HEK293 (cell line): Measurements from ENCODE around the gene TRIM56.
"Not testable (repeated sequence)": the region's sequence is repeated elsewhere in the genome, so short reads cannot be mapped to it uniquely, and the experiment has no call there.

ENCODE experiments used
- CTCF ChIA-PET: fragments of 350-600 bp; formaldehyde crosslinking; extraction: SDS; loops from one replicate; lab custom pipeline; 2021; ENCODE audit warnings: antibody characterized with exemption; lab: Yijun Ruan, JAX
- POLR2A ChIA-PET: fragments of 300-600 bp; formaldehyde crosslinking; extraction: SDS; loops from one replicate; lab custom pipeline; 2020; ENCODE audit warnings: antibody characterized with exemption, inconsistent platforms; lab: Yijun Ruan, JAX
- H3K27ac ChIP-seq: fragments of 200-500 bp; sonication (Bioruptor generic); 2 replicates; pipeline ENCODE4 v1.5.1; 2014; ENCODE audit warnings: low read depth, low read length, control low read depth, inconsistent platforms; ENCODE audit errors: extremely low read depth
- H3K36me3 ChIP-seq, 2 experiments: fragments of 200-500 bp in 1 of 2; sonication (Bioruptor generic) in 1 of 2; 1 replicate in 1 of 2; 2 replicates in 1 of 2; pipeline ENCODE4 v1.5.1; 2014 to 2017; ENCODE audit warnings: inconsistent platforms in 2 of 2, low read length in 2 of 2; ENCODE audit not compliant: control insufficient read depth in 2 of 2, insufficient read depth in 1 of 2
- H3K4me1 ChIP-seq: fragments of 200-500 bp; sonication (Bioruptor generic); 2 replicates; pipeline ENCODE4 v1.5.1; 2014; ENCODE audit warnings: mild to moderate bottlenecking, low read length, inconsistent platforms; ENCODE audit not compliant: control insufficient read depth, insufficient read depth
- H3K4me3 ChIP-seq: 2 replicates; pipeline ENCODE4 v1.5.1; 2011; ENCODE audit warnings: low read depth, mild to moderate bottlenecking, control low read depth, low read length, moderate library complexity
- H3K9me3 ChIP-seq: fragments of 200-500 bp; sonication (Bioruptor generic); 2 replicates; pipeline ENCODE4 v1.5.1; 2014; ENCODE audit warnings: low read depth, low read length, inconsistent platforms; ENCODE audit not compliant: control insufficient read depth, insufficient read depth
- EGR2 ChIP-seq: fragments of 450-650 bp; formaldehyde crosslinking; IDR thresholded peaks from 2 replicates; pipeline ENCODE4 v1.5.1; 2016; ENCODE audit warnings: low read depth, missing biosample characterization, missing genetic modification characterization
- KLF1 ChIP-seq: fragments of 450-650 bp; formaldehyde crosslinking; IDR thresholded peaks from 2 replicates; pipeline ENCODE4 v1.5.1; 2016; ENCODE audit warnings: missing biosample characterization, missing genetic modification characterization
- KLF10 ChIP-seq: fragments of 450-650 bp; IDR thresholded peaks from 2 replicates; pipeline ENCODE4 v1.5.1; 2018; ENCODE audit warnings: missing biosample characterization, mild to moderate bottlenecking, missing genetic modification characterization
- ZFHX2 ChIP-seq: fragments of 450-650 bp; formaldehyde crosslinking; conservative IDR thresholded peaks from 2 replicates; pipeline ENCODE4 v1.5.1; 2016; ENCODE audit warnings: missing biosample characterization, missing genetic modification characterization
- ZNF121 ChIP-seq: fragments of 450-650 bp; formaldehyde crosslinking; IDR thresholded peaks from 2 replicates; pipeline ENCODE4 v1.5.1; 2016; ENCODE audit warnings: missing biosample characterization, missing genetic modification characterization
- ZNF146 ChIP-seq: fragments of 450-650 bp; formaldehyde crosslinking; IDR thresholded peaks from 2 replicates; pipeline ENCODE4 v1.5.1; 2016; ENCODE audit warnings: missing biosample characterization, missing genetic modification characterization
- ZNF292 ChIP-seq: fragments of 450-650 bp; formaldehyde crosslinking; IDR thresholded peaks from 2 replicates; pipeline ENCODE4 v1.5.1; 2016; ENCODE audit warnings: low read depth, missing biosample characterization, missing genetic modification characterization, borderline replicate concordance
- ZNF426 ChIP-seq: fragments of 450-650 bp; formaldehyde crosslinking; IDR thresholded peaks from 2 replicates; pipeline ENCODE4 v1.5.1; 2017; ENCODE audit warnings: missing biosample characterization, missing genetic modification characterization, mild to moderate bottlenecking, inconsistent platforms, moderate library complexity
- ZNF549 ChIP-seq: fragments of 450-650 bp; IDR thresholded peaks from 2 replicates; pipeline ENCODE4 v1.5.1; 2018; ENCODE audit warnings: missing biosample characterization, missing genetic modification characterization, mild to moderate bottlenecking, inconsistent platforms, moderate library complexity
- ZNF791 ChIP-seq: fragments of 450-650 bp; formaldehyde crosslinking; IDR thresholded peaks from 2 replicates; pipeline ENCODE4 v1.5.1; 2016; ENCODE audit warnings: missing biosample characterization, missing genetic modification characterization
- ZNF830 ChIP-seq: fragments of 450-650 bp; IDR thresholded peaks from 2 replicates; pipeline ENCODE4 v1.5.0; 2018; ENCODE audit warnings: missing biosample characterization, missing genetic modification characterization, low read depth, mild to moderate bottlenecking, moderate library complexity
- TF ChIP-seq, protein P1 (sequence below): fragments of 450-650 bp; formaldehyde crosslinking; IDR thresholded peaks from 2 replicates; pipeline ENCODE4 v1.5.1; 2017; ENCODE audit warnings: missing biosample characterization, mild to moderate bottlenecking, missing genetic modification characterization, moderate library complexity
- TF ChIP-seq, protein P2 (sequence below): fragments of 450-650 bp; formaldehyde crosslinking; IDR thresholded peaks from 2 replicates; pipeline ENCODE4 v1.5.1; 2016; ENCODE audit warnings: missing biosample characterization, missing genetic modification characterization
- TF ChIP-seq, protein P3 (sequence below): fragments of 450-650 bp; formaldehyde crosslinking; IDR thresholded peaks from 2 replicates; pipeline ENCODE4 v1.5.0; 2017; ENCODE audit warnings: missing biosample characterization, missing genetic modification characterization, borderline replicate concordance

TRIM56 gene

DNA sequence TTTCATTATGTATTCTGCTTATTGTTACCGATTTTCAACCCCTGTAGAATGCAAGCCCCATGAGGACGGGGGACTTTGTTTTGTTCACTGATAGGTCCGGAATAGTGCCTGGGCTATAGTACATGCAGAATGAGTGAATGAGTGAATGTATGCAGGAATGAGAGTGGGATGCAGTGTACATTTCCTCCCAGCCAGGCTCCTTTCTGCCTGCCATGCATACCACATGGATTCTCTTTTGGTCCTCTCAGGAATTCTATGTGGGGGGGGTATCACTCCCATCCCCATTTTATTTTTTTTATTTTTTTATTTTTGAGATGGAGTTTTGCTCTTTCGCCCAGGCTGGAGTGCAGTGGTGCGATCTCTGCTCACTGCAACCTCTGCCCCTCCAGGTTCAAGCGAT, 16.7 kb downstream of the TRIM56 start (continued):
- TF ChIP-seq, protein P1, sequence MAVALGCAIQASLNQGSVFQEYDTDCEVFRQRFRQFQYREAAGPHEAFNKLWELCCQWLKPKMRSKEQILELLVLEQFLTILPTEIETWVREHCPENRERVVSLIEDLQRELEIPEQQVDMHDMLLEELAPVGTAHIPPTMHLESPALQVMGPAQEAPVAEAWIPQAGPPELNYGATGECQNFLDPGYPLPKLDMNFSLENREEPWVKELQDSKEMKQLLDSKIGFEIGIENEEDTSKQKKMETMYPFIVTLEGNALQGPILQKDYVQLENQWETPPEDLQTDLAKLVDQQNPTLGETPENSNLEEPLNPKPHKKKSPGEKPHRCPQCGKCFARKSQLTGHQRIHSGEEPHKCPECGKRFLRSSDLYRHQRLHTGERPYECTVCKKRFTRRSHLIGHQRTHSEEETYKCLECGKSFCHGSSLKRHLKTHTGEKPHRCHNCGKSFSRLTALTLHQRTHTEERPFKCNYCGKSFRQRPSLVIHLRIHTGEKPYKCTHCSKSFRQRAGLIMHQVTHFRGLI (tag by site-specific recombination) = no peak
- TF ChIP-seq ZNF549 (tag by site-specific recombination) (no peak), ZNF292 (tag by site-specific recombination) (no peak)

DNA sequence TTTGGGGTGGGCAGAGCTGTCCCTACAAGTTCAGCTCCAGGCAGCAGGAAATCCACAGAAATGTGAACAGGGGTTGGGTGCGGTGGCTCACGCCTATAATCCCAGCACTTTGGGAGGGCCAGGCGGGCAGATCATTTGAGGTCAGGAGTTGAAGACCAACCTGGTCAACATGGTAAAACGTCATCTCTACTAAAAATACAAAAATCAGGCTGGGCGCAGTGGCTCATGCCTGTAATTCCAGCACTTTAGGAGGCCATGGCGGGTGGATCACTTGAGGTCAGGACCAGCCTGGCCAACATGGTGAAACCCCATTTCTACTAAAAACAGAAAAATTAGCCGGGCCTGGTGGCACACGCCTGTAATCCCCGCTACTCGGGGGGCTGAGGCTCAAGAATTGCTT, 18.4 kb downstream of the TRIM56 start:
- H3K9me3 ChIP-seq, H3K36me3 ChIP-seq, H3K4me1 ChIP-seq, H3K27ac ChIP-seq, H3K4me3 ChIP-seq, POLR2A ChIA-PET: not testable (repeated sequence)
- CTCF ChIA-PET = interaction anchor here (0.6 to 1.7 kb wide), 3 partner anchors 9 to 308 kb away, joined by 3 to 4 read pairs (median 4); no protein-coding TSS in a partner anchor

DNA sequence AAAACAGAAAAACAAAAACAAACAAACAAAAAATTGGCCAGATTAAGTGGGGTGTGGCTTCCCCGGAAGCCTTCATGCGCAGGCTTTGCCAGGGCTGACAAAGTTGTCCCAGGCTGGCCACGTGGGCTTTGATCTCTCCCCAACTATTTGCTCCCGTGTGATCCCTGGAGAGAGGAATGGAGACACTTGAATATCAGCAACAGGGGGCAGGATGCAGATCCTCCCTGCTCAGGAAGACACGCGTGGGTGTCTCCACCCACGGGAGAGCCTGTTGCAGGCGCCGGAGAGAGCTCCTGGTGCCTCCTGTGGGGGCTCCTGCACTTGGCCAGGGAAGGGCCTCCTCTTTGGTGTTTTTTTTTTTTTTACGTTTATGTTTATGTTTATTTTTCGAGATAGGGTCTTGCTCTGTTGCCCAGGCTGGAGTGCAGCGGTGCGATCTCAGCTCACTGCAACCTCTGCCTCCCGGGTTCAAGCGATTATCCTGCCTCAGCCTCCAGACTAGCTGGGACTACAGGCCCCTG, 19.0 kb downstream of the TRIM56 start:
- Histone ChIP-seq H3K36me3 (no peaks in the 10 kb centered on the region), H3K27ac (no peak overlapping the region), H3K9me3 (no peaks in the 10 kb centered on the region), H3K4me1 (no peaks in the 10 kb centered on the region), H3K4me3 (no peak overlapping the region)
- CTCF ChIA-PET = interaction anchor here (0.6 to 1.7 kb wide), 4 partner anchors 9 to 308 kb away, joined by 3 to 5 read pairs (median 4); no protein-coding TSS in a partner anchor
- POLR2A ChIA-PET = interaction anchor here (0.5 kb wide), 1 partner anchor 156 kb away, joined by 3 read pairs; no protein-coding TSS in a partner anchor
- TF ChIP-seq ZNF121 (tag by site-specific recombination) (peak; percentile 65; the same call in 1 of the 2 replicates), ZNF426 (tag by site-specific recombination) (no peak), ZNF830 (tag by site-specific recombination) (no peak), ZFHX2 (tag by site-specific recombination) (peak; percentile 94), ZNF146 (tag by site-specific recombination) (no peak), ZNF292 (tag by site-specific recombination) (no peak), EGR2 (tag by site-specific recombination) (peak; percentile 89), ZNF791 (tag by site-specific recombination) (no peak)
- TF ChIP-seq, protein P2, sequence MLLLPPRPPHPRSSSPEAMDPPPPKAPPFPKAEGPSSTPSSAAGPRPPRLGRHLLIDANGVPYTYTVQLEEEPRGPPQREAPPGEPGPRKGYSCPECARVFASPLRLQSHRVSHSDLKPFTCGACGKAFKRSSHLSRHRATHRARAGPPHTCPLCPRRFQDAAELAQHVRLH (tag by site-specific recombination) = no peak

DNA sequence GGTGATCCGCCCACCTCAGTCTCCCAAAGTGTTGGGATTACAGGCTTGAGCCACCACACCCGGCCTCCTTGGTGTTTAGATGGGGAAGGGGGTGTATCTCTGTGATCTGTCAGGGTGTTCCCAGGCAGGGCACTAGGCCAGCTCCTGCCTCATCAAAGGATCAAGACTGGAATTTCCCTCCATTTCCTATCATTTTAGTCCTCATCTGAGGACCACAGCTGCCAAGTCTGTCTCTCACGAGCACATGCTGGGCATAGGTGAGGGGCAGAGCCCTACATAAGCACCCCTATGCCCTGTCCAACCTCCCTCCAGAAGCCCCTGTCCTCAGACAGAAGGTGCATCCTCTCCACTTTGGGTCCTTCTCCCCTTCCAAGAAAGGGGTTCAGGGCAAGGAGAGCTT, 19.5 kb downstream of the TRIM56 start:
- no peaks in the 10 kb centered on the region for H3K36me3 ChIP-seq
- no peaks in the 10 kb centered on the region for H3K9me3 ChIP-seq
- TF ChIP-seq, protein P1 (tag by site-specific recombination) = no peak
- TF ChIP-seq ZNF121 (tag by site-specific recombination) (0 out of 2 replicates have a peak, but pooled peaks have one; percentile 1), KLF1 (tag by site-specific recombination) (peak; percentile 48; the same call in 1 of the 2 replicates), KLF10 (tag by site-specific recombination) (no peak)
- TF ChIP-seq, protein P3, sequence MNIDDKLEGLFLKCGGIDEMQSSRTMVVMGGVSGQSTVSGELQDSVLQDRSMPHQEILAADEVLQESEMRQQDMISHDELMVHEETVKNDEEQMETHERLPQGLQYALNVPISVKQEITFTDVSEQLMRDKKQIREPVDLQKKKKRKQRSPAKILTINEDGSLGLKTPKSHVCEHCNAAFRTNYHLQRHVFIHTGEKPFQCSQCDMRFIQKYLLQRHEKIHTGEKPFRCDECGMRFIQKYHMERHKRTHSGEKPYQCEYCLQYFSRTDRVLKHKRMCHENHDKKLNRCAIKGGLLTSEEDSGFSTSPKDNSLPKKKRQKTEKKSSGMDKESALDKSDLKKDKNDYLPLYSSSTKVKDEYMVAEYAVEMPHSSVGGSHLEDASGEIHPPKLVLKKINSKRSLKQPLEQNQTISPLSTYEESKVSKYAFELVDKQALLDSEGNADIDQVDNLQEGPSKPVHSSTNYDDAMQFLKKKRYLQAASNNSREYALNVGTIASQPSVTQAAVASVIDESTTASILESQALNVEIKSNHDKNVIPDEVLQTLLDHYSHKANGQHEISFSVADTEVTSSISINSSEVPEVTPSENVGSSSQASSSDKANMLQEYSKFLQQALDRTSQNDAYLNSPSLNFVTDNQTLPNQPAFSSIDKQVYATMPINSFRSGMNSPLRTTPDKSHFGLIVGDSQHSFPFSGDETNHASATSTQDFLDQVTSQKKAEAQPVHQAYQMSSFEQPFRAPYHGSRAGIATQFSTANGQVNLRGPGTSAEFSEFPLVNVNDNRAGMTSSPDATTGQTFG = no peak
- no peaks in the 10 kb centered on the region for H3K4me1 ChIP-seq
- H3K27ac ChIP-seq = no peak overlapping the region
- H3K4me3 ChIP-seq = no peak overlapping the region
- CTCF ChIA-PET = interaction anchor here (0.8 to 1.7 kb wide), 4 partner anchors 10 to 39 kb away, joined by 3 to 5 read pairs (median 4); no protein-coding TSS in a partner anchor
- POLR2A ChIA-PET = interaction anchor here (0.5 kb wide), 1 partner anchor 155 kb away, joined by 3 read pairs; no protein-coding TSS in a partner anchor

DNA sequence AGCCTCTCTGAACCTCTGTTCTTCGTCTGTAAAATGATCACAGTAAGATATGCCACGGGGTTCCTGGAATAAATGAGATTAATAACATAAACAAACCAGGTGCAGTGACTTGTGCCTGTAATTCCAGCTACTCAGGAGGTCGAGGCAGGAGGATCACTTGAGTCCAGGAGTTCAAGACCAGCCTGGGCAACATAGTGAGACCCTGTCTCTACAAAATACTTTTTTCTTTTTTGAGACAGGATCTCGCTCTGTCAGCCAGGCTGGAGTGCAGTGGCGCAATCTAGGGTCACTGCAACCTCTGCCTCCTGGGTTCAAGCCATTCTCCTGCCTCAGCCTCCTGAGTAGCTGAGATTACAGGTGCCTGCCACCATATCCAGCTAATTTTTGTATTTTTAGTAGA, 20.0 kb downstream of the TRIM56 start:
- H3K9me3 ChIP-seq, POLR2A ChIA-PET, H3K27ac ChIP-seq, H3K4me1 ChIP-seq, H3K36me3 ChIP-seq, H3K4me3 ChIP-seq: not testable (repeated sequence)
- CTCF ChIA-PET = interaction anchor here (0.8 to 1.7 kb wide), 5 partner anchors 10 to 39 kb away, joined by 3 to 5 read pairs (median 3); partner anchors contain the start of gene TRIM56
